KMS-11 (cell line): Measurements from ENCODE around the gene HFM1.

Source experiments
- H2AFZ ChIP-seq: fragments of 200-600 bp; sonication (generic); 2 replicates; pipeline ENCODE4 v1.6.1; 2016; ENCODE audit warnings: antibody characterized with exemption, mixed run types, low read depth
- H3K27ac ChIP-seq: fragments of 200-600 bp; sonication (generic); 2 replicates; pipeline ENCODE4 v1.6.1; 2016; ENCODE audit warnings: mild to moderate bottlenecking, mixed run types
- H3K27me3 ChIP-seq: fragments of 200-600 bp; sonication (generic); 2 replicates; pipeline ENCODE4 v1.6.1; 2017; ENCODE audit warnings: mild to moderate bottlenecking, low read depth, mixed run types, moderate library complexity; ENCODE audit not compliant: insufficient read depth
- H3K36me3 ChIP-seq: fragments of 200-600 bp; sonication (generic); 2 replicates; pipeline ENCODE4 v1.6.1; 2017; ENCODE audit warnings: mild to moderate bottlenecking, mixed run types; ENCODE audit not compliant: insufficient read depth
- H3K4me1 ChIP-seq: fragments of 200-600 bp; sonication (generic); 2 replicates; pipeline ENCODE4 v1.6.1; 2016; ENCODE audit warnings: mild to moderate bottlenecking, low read depth, mixed run types; ENCODE audit not compliant: poor library complexity, severe bottlenecking
- H3K4me2 ChIP-seq: fragments of 200-600 bp; sonication (generic); 2 replicates; pipeline ENCODE4 v1.7.0; 2016; ENCODE audit warnings: mild to moderate bottlenecking, mixed run types
- H3K4me3 ChIP-seq: fragments of 200-600 bp; sonication (generic); IDR thresholded peaks from 2 replicates; pipeline ENCODE4 v1.6.1; 2017; ENCODE audit warnings: low read depth, low read length, mixed read lengths; ENCODE audit not compliant: insufficient read depth
- H3K79me2 ChIP-seq: fragments of 200-600 bp; sonication (generic); 2 replicates; pipeline ENCODE4 v1.6.1; 2016; ENCODE audit warnings: low read depth, mixed run types; ENCODE audit not compliant: insufficient read depth
- H3K9ac ChIP-seq: fragments of 200-600 bp; sonication (generic); 2 replicates; pipeline ENCODE4 v1.6.1; 2016; ENCODE audit warnings: mild to moderate bottlenecking, mixed run types
- H4K20me1 ChIP-seq: fragments of 200-600 bp; sonication (generic); 2 replicates; pipeline ENCODE4 v1.6.1; 2016; ENCODE audit warnings: mild to moderate bottlenecking, mixed run types; ENCODE audit not compliant: insufficient read depth
- TF ChIP-seq, protein P1 (sequence below): fragments of 200-600 bp; sonication (generic); conservative IDR thresholded peaks from 2 replicates; pipeline ENCODE4 v1.6.1; 2017; ENCODE audit warnings: low read depth, mild to moderate bottlenecking, antibody characterized with exemption, low read length, moderate library complexity, mixed read lengths

HFM1 gene

DNA sequence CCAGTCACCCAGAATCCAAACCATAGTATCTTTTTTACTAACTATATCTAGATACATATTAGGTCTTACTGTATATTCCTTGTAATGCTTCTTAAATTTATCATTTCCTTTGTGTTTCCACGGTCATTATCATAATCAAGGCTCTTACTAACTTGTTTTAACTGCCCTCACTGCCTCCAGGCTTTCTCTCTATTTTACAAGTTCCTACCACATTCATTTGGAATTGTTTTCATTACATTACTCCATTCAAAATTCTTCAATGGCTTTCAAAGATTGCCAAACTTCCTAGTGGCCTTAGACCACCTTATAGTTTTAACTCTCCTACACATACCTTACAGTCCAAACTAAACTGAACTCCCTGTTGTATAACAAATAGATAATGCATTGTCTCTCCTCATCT lies 6.3 kb downstream of the HFM1 start:
- no peaks in the 10 kb centered on the region for H3K79me2 ChIP-seq
- no peak overlapping the region for H2AFZ ChIP-seq
- no peak overlapping the region for H3K4me3 ChIP-seq
- TF ChIP-seq, protein P1, sequence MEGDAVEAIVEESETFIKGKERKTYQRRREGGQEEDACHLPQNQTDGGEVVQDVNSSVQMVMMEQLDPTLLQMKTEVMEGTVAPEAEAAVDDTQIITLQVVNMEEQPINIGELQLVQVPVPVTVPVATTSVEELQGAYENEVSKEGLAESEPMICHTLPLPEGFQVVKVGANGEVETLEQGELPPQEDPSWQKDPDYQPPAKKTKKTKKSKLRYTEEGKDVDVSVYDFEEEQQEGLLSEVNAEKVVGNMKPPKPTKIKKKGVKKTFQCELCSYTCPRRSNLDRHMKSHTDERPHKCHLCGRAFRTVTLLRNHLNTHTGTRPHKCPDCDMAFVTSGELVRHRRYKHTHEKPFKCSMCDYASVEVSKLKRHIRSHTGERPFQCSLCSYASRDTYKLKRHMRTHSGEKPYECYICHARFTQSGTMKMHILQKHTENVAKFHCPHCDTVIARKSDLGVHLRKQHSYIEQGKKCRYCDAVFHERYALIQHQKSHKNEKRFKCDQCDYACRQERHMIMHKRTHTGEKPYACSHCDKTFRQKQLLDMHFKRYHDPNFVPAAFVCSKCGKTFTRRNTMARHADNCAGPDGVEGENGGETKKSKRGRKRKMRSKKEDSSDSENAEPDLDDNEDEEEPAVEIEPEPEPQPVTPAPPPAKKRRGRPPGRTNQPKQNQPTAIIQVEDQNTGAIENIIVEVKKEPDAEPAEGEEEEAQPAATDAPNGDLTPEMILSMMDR, result no peak
- no peak overlapping the region for H3K27ac ChIP-seq
- no peaks in the 10 kb centered on the region for H3K36me3 ChIP-seq
- H4K20me1 ChIP-seq, result no peaks in the 10 kb centered on the region
- H3K9ac ChIP-seq, result no peak overlapping the region
- no peaks in the 10 kb centered on the region for H3K4me1 ChIP-seq
- no peaks in the 10 kb centered on the region for H3K27me3 ChIP-seq
- no peak overlapping the region for H3K4me2 ChIP-seq

DNA sequence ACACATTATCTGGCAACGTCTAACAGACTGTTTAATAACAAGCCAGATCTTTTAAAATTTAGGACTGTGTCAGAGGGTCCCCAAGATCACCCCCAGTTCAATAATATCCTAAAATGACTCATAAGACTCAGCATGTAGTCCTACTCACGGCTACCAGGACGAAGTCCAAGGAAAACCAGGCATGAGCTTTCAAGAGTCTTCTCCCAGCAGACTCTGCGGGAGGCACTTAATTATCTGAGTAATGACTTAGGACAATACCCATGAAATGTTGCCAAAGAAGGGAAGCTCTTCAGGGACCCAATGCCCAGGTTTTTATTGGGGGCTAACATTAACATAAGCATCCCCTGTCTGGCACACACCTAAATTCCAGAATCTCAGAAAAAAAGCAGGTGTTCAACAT lies 7.0 kb downstream of the HFM1 start:
- Histone ChIP-seq H4K20me1 (no peaks in the 10 kb centered on the region), H3K27me3 (no peaks in the 10 kb centered on the region), H3K27ac (no peak overlapping the region), H3K9ac (no peak overlapping the region), H3K4me3 (no peak overlapping the region), H3K4me2 (no peak overlapping the region), H2AFZ (no peak overlapping the region), H3K79me2 (no peaks in the 10 kb centered on the region), H3K4me1 (no peaks in the 10 kb centered on the region), H3K36me3 (no peaks in the 10 kb centered on the region)
- TF ChIP-seq, protein P1, result no peak

DNA sequence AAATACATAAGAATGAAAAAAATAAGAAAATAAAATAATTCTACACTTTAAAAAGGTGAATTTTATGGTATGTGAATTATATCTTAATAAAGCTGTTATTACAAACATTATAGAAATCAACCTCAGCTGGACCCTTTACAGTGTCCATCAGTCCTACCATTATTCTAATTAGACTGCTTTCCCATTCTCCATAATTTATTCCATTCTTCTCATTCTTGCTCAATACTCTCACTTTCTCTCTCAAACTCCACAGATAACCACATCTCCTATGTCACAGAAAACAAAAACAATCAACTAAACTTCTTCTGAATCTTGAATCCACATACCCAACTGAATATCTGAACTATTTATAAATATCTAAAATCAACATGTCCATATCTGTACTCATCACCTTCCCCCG lies 11.6 kb downstream of the HFM1 start:
- no peak overlapping the region for H3K4me2 ChIP-seq
- no peaks in the 10 kb centered on the region for H4K20me1 ChIP-seq
- no peak overlapping the region for H3K27ac ChIP-seq
- no peaks in the 10 kb centered on the region for H3K36me3 ChIP-seq
- H3K9ac ChIP-seq, result no peak overlapping the region
- H3K27me3 ChIP-seq, result no peaks in the 10 kb centered on the region
- TF ChIP-seq, protein P1, result no peak
- no peak overlapping the region for H3K4me3 ChIP-seq
- no peaks in the 10 kb centered on the region for H3K79me2 ChIP-seq
- no peak overlapping the region for H2AFZ ChIP-seq
- no peaks in the 10 kb centered on the region for H3K4me1 ChIP-seq

DNA sequence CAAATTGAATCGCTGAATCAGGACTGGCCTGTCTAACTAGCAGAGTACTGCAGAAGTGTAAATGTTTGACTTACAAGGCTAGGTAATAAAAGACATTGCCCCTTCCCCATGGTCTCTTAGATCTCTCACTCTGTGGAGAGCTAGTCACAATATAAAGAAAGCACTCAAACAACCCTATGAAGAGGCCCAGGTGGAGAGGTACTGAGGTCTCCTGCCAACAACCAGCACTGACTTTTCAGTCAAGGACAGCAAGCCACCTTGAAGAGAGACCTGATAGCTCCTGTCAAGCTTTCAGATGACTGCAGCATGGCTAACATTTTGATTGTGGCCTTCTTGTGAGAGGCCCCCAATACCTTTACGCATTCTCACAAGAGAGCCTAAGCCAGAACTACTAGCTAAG lies 18.5 kb downstream of the HFM1 start:
- Histone ChIP-seq H3K4me1 (no peaks in the 10 kb centered on the region), H3K79me2 (no peaks in the 10 kb centered on the region), H2AFZ (no peak overlapping the region), H3K9ac (no peak overlapping the region), H4K20me1 (no peaks in the 10 kb centered on the region), H3K27ac (no peak overlapping the region), H3K4me2 (no peak overlapping the region), H3K4me3 (no peak overlapping the region), H3K36me3 (no peaks in the 10 kb centered on the region), H3K27me3 (no peaks in the 10 kb centered on the region)
- TF ChIP-seq, protein P1, result no peak

DNA sequence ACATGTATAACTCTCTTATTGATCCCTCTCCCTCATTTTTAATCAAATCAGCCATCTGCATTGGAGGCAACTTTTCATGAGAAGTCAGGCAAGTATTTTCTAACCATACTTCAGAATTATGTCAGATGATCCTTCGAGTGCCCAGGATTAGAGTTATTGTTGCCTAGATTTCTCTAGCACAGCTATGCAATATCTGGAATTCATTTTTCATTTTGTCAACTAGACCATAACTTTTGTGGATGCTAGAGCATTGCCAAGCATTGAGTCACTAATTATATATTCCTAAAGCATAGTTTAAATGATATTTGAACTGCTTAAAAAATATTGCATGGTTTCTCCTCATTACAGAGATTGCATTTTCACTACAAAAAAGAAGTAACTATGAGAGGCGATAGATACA lies 21.2 kb downstream of the HFM1 start:
- H3K4me1 ChIP-seq, result no peaks in the 10 kb centered on the region
- no peak overlapping the region for H2AFZ ChIP-seq
- no peaks in the 10 kb centered on the region for H3K79me2 ChIP-seq
- TF ChIP-seq, protein P1, result no peak
- H3K27ac ChIP-seq, result no peak overlapping the region
- no peaks in the 10 kb centered on the region for H3K27me3 ChIP-seq
- H4K20me1 ChIP-seq, result no peaks in the 10 kb centered on the region
- H3K9ac ChIP-seq, result no peak overlapping the region
- H3K36me3 ChIP-seq, result no peaks in the 10 kb centered on the region
- H3K4me3 ChIP-seq, result no peak overlapping the region
- no peak overlapping the region for H3K4me2 ChIP-seq
